MCF 10A (cell line): ENCODE data around the gene NR2F1-AS1. TPM values are rescaled to one million over a fixed set of nuclear protein-coding genes. Genes with fewer than 3 reads are reported as not detected.

Source experiments
- BruUV-seq: library from RNA; stranded (reverse); fragments of 400-500 nt; replicated peaks from 2 replicates; lab custom pipeline; 2021; lab: Mats Ljungman, UMichigan
- CTCF ChIA-PET: fragments of 300-600 bp; sonication (Branson Sonifier 250); formaldehyde crosslinking; extraction: SDS; loops from one replicate; lab custom pipeline; 2021; ENCODE audit warnings: antibody characterized with exemption, inconsistent platforms; lab: Yijun Ruan, JAX
- POLR2A ChIA-PET: fragments of 300-600, 350-650 bp; sonication (Branson Sonifier 250); formaldehyde crosslinking; extraction: SDS; loops from one replicate; lab custom pipeline; 2020; ENCODE audit warnings: antibody characterized with exemption, inconsistent platforms; lab: Yijun Ruan, JAX
- DNase-seq: peaks from one replicate; pipeline ENCODE4 v3.0.0-alpha.2; 2018; ENCODE audit not compliant: unreplicated experiment
- H3K27ac Mint-ChIP-seq: one replicate; pipeline ENCODE4 v1.8.0; 2022; ENCODE audit warnings: mild to moderate bottlenecking, low read depth, mixed read lengths; ENCODE audit not compliant: unreplicated experiment
- H3K27me3 Mint-ChIP-seq: one replicate; pipeline ENCODE4 v1.8.0; 2022; ENCODE audit warnings: mixed read lengths; ENCODE audit not compliant: insufficient read depth, unreplicated experiment
- H3K36me3 Mint-ChIP-seq: one replicate; pipeline ENCODE4 v1.8.0; 2022; ENCODE audit warnings: mild to moderate bottlenecking, moderate library complexity, mixed read lengths; ENCODE audit not compliant: insufficient read depth, unreplicated experiment
- H3K4me1 Mint-ChIP-seq: one replicate; pipeline ENCODE4 v1.8.0; 2022; ENCODE audit warnings: mixed read lengths; ENCODE audit not compliant: insufficient read depth, unreplicated experiment
- H3K4me3 Mint-ChIP-seq: one replicate; pipeline ENCODE4 v1.8.0; 2022; ENCODE audit warnings: mild to moderate bottlenecking, moderate library complexity, mixed read lengths; ENCODE audit not compliant: unreplicated experiment
- H3K9me3 Mint-ChIP-seq: one replicate; pipeline ENCODE4 v1.8.0; 2022; ENCODE audit warnings: mixed read lengths; ENCODE audit not compliant: unreplicated experiment
- CTCF ChIP-seq: fragments of 200-600 bp; IDR thresholded peaks from one replicate; pipeline ENCODE4 v1.8.0; 2022; ENCODE audit warnings: antibody characterized with exemption, mild to moderate bottlenecking; ENCODE audit not compliant: unreplicated experiment
- intact Hi-C: fragments of 100-400 bp; cut with micrococcal nuclease; formaldehyde crosslinking; loops from 2 replicates; pipeline ENCODE4 v1.14.1; 2022
- total RNA-seq: library from RNA; stranded (reverse); gene quantifications from 2 replicates; pipeline ENCODE4 v1.2.3, GENCODE V29; 2022

NR2F1-AS1 gene
- total RNA-seq, 1 experiment from 2014 or later: 3.2 TPM

GRCh38 chr5:93415819-93416218 is 165.2 kb downstream of the NR2F1-AS1 start:
- no peaks in the 10 kb centered on the region for H3K4me1 Mint-ChIP-seq
- no peak overlapping the region for H3K4me3 Mint-ChIP-seq
- no peaks in the 10 kb centered on the region for H3K36me3 Mint-ChIP-seq
- POLR2A ChIA-PET: interaction anchor here (1.5 kb wide), 1 partner anchor 11 kb away, joined by 5 read pairs; no protein-coding TSS in a partner anchor
- no peak for TF ChIP-seq CTCF
- CTCF ChIA-PET: no interaction called here
- no peaks in the 10 kb centered on the region for H3K27me3 Mint-ChIP-seq
- no peak for DNase-seq
- BruUV-seq: no TSS peak
- intact Hi-C loops: no loop called here
- no peak overlapping the region for H3K27ac Mint-ChIP-seq
- H3K9me3 Mint-ChIP-seq: no peaks in the 10 kb centered on the region

- ChIA-PET CTCF (no interaction called here), POLR2A (no interaction called here)
- no peaks in the 10 kb centered on the region for H3K36me3 Mint-ChIP-seq
- H3K27me3 Mint-ChIP-seq: no peaks in the 10 kb centered on the region
- H3K9me3 Mint-ChIP-seq: no peaks in the 10 kb centered on the region
- H3K4me1 Mint-ChIP-seq: no peaks in the 10 kb centered on the region
- no peak for TF ChIP-seq CTCF
- H3K4me3 Mint-ChIP-seq: no peak overlapping the region
- DNase-seq: no peak
- no TSS peak for BruUV-seq
- H3K27ac Mint-ChIP-seq: no peak overlapping the region
- intact Hi-C loops: no loop called here
These were observed 169.3 kb downstream of the NR2F1-AS1 start for GRCh38 chr5:93411716-93412115.

GRCh38 chr5:93409691-93410090 is 171.3 kb downstream of the NR2F1-AS1 start:
- BruUV-seq: no TSS peak
- no peaks in the 10 kb centered on the region for H3K36me3 Mint-ChIP-seq
- intact Hi-C loops: no loop called here

GRCh38 chr5:93407454-93407853 is 173.6 kb downstream of the NR2F1-AS1 start:
- no peaks in the 10 kb centered on the region for H3K9me3 Mint-ChIP-seq
- H3K4me1 Mint-ChIP-seq: no peaks in the 10 kb centered on the region
- H3K4me3 Mint-ChIP-seq: no peak overlapping the region
- DNase-seq: no peak
- BruUV-seq: no TSS peak
- no peak overlapping the region for H3K27ac Mint-ChIP-seq
- no peak for TF ChIP-seq CTCF
- intact Hi-C loops: no loop called here
- ChIA-PET POLR2A (interaction anchor here (0.7 kb wide), 1 partner anchor 407 kb away, joined by 3 read pairs; no protein-coding TSS in a partner anchor), CTCF (no interaction called here)
- H3K27me3 Mint-ChIP-seq: no peaks in the 10 kb centered on the region
- H3K36me3 Mint-ChIP-seq: no peaks in the 10 kb centered on the region

More at GRCh38 chr5:93409691-93410090, 171.3 kb downstream of the NR2F1-AS1 start:
- H3K4me3 Mint-ChIP-seq: no peak overlapping the region
- no peak overlapping the region for H3K27ac Mint-ChIP-seq
- DNase-seq: no peak
- no peaks in the 10 kb centered on the region for H3K9me3 Mint-ChIP-seq
- no peaks in the 10 kb centered on the region for H3K4me1 Mint-ChIP-seq
- no peaks in the 10 kb centered on the region for H3K27me3 Mint-ChIP-seq
- ChIA-PET POLR2A (interaction anchor here (0.6 kb wide), 1 partner anchor 13 kb away, joined by 3 read pairs; no protein-coding TSS in a partner anchor), CTCF (no interaction called here)
- no peak for TF ChIP-seq CTCF
